ENCODE results near the gene IMMP2L. TPM values are rescaled to one million over a fixed set of nuclear protein-coding genes. Genes with fewer than 3 reads are reported as not detected.

Gene IMMP2L
- total RNA-seq, 6 experiments from 2014 or later, result 14.2 to 25.3 (median 19.7) TPM

GRCh38 chr7:111390000-111390399 is 172.3 kb downstream of the IMMP2L start:
- no peaks in the 10 kb centered on the region for H3K36me3 ChIP-seq
- H3K27ac ChIP-seq, result no peak overlapping the region
- no peaks in the 10 kb centered on the region for H3K4me1 ChIP-seq
- H3K9me3 ChIP-seq, result no peaks in the 10 kb centered on the region
- no CpG with 5 or more reads among the region's 4 CpGs for WGBS (ENCODE audit: insufficient coverage, low coverage, low lambda C conversion rate, missing lambda C conversion rate)
- no peaks in the 10 kb centered on the region for H3K27me3 ChIP-seq
- DNase-seq, result no peak
- no peak overlapping the region for H3K4me3 ChIP-seq
- TF ChIP-seq POLR2A (IDR thresholded peaks at IDR 0.05), result no peak
- TF ChIP-seq CTCF (IDR thresholded peaks at IDR 0.05), result no peak
- no peak for ATAC-seq
- intact Hi-C loops (cut with DNase I), result no loop called here

DNA sequence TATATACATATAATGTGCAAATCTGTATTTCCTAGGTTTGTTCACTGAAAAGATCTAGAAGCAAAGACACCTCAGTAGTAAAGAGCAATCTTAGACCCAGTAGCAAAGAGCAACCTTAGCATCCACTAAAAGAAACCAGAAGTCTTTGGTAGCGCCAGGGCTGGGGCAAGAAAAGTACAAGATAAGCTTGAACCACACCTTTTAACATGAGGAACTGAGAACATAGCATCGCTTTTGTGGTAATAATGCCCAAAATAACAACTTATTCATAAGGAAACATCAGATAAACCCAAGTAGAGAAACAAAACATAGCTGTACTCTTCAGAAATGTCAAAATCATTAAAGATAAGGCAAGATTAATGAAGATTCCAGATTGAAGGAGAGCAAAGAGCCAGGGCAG is 173.4 kb downstream of the IMMP2L start:
- intact Hi-C loops (cut with DNase I), result no loop called here
- no peak for ATAC-seq
- no peak overlapping the region for H3K27ac ChIP-seq
- no peaks in the 10 kb centered on the region for H3K36me3 ChIP-seq
- TF ChIP-seq CTCF (IDR thresholded peaks at IDR 0.05) (no peak), POLR2A (IDR thresholded peaks at IDR 0.05) (no peak)
- H3K4me1 ChIP-seq, result no peaks in the 10 kb centered on the region
- H3K27me3 ChIP-seq, result no peaks in the 10 kb centered on the region
- 100% methylated on average over 2 of the region's 2 CpGs for WGBS (ENCODE audit: insufficient coverage, low coverage, low lambda C conversion rate, missing lambda C conversion rate)
- no peak for DNase-seq
- H3K9me3 ChIP-seq, result no peaks in the 10 kb centered on the region
- H3K4me3 ChIP-seq, result no peak overlapping the region

DNA sequence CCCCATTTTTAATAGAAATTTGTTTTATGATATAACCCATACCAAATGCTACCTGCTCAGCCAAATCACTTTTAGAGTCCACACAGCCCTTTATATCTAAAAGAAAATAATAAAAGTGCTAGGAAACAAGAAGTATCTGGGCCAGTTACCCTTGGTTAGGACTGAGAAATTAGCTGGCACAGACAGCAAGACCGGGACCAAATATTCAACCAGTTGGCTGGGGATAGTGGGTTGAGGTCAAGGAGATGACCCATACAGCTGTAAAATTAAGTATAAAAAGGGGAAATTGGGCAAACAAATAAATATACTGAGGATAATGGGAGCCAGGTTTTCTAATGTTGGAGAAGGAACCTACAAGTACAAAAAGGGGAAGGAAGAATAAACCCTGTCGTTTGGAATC is 174.3 kb downstream of the IMMP2L start:
- ATAC-seq, result no peak
- Histone ChIP-seq H3K27me3 (no peaks in the 10 kb centered on the region), H3K27ac (no peak overlapping the region), H3K36me3 (no peaks in the 10 kb centered on the region), H3K4me3 (no peak overlapping the region), H3K4me1 (no peaks in the 10 kb centered on the region), H3K9me3 (no peaks in the 10 kb centered on the region)
- intact Hi-C loops (cut with DNase I), result no loop called here
- TF ChIP-seq POLR2A (IDR thresholded peaks at IDR 0.05), result no peak
- no peak for DNase-seq
- 85% methylated on average over 2 of the region's 2 CpGs for WGBS (ENCODE audit: insufficient coverage, low coverage, low lambda C conversion rate, missing lambda C conversion rate)

- Histone ChIP-seq H3K27me3 (no peaks in the 10 kb centered on the region), H3K27ac (no peak overlapping the region), H3K36me3 (no peaks in the 10 kb centered on the region), H3K4me3 (no peak overlapping the region), H3K9me3 (no peaks in the 10 kb centered on the region), H3K4me1 (peaks cover 0 to 9% (median 0%) of the 10 kb centered on the region in 4 donors)
- WGBS (ENCODE audit: insufficient coverage, low coverage, low lambda C conversion rate, missing lambda C conversion rate), result 94% methylated on average over 3 of the region's 3 CpGs
- intact Hi-C loops (cut with DNase I), result no loop called here
- ATAC-seq (no peak), DNase-seq (no peak)
- TF ChIP-seq CTCF (IDR thresholded peaks at IDR 0.05), result no peak
- no peak for TF ChIP-seq POLR2A (IDR thresholded peaks at IDR 0.05)
These were observed 178.0 kb downstream of the IMMP2L start for GRCh38 chr7:111384065-111384891.

DNA sequence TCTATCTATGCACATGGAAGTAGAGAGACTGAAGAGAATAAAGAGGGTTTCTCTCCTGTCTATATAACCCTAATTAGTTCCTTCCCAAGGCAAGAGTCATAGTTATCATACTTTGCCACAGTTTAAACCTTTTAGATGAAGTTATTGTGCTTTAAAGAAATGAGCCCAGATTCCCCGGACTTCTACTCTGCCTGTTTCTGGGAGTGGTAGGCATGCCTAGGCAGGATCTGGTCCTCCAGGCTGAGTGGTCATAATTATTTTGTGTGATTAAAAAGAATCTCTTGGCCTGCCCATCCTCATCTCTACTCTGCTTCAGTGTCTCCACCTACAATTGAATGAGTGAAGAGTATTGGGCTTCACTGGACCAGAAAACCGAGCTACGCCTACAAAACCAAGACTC is 179.2 kb downstream of the IMMP2L start:
- Histone ChIP-seq H3K27ac (no peak overlapping the region), H3K9me3 (no peaks in the 10 kb centered on the region), H3K4me1 (peaks cover 0 to 9% (median 0%) of the 10 kb centered on the region in 4 donors), H3K27me3 (no peaks in the 10 kb centered on the region), H3K4me3 (no peak overlapping the region), H3K36me3 (no peaks in the 10 kb centered on the region)
- intact Hi-C loops (cut with DNase I), result no loop called here
- no peak for TF ChIP-seq POLR2A (IDR thresholded peaks at IDR 0.05)
- TF ChIP-seq CTCF (IDR thresholded peaks at IDR 0.05), result no peak
- no peak for DNase-seq
- 100% methylated on average over 3 of the region's 3 CpGs for WGBS (ENCODE audit: insufficient coverage, low coverage, low lambda C conversion rate, missing lambda C conversion rate)
- no peak for ATAC-seq

Measured in right lobe of liver (tissue), 6 donors.